Heart left ventricle (tissue), 16 donors: ENCODE measurements around the gene KCND3. TPM values are rescaled to one million over a fixed set of nuclear protein-coding genes. Genes with fewer than 3 reads are reported as not detected.

Source experiments
- ATAC-seq, 4 donors: fragments of 200-7000 bp; cut with Tn5 transposase; one replicate each; pipeline ENCODE4 v1.9.1; 2020 to 2022; ENCODE audit warnings: moderate library complexity in 4 of 4, mild to moderate bottlenecking in 3 of 4, moderate number of reproducible peaks in 1 of 4
- DNase-seq, 5 donors: peaks; one replicate each; pipeline ENCODE4 v3.0.0-alpha.2; 2020
- H3K27ac ChIP-seq, 12 donors: fragments of 200-600 bp; sonication (generic) in 4 of 12; one replicate each; pipeline versions ENCODE4 v1.5.0 to v1.8.0; 2016 to 2022; ENCODE audit warnings: mild to moderate bottlenecking in 2 of 12
- H3K27me3 ChIP-seq, 9 donors: fragments of 200-600 bp; sonication (generic) in 2 of 9; one replicate each; pipeline versions ENCODE4 v1.5.1 to v1.8.0; 2016 to 2022; ENCODE audit warnings: mild to moderate bottlenecking in 3 of 9
- H3K36me3 ChIP-seq, 9 donors: fragments of 200-600 bp; sonication (generic) in 2 of 9; one replicate each; pipeline versions ENCODE4 v1.5.0 to v1.8.0; 2018 to 2022; ENCODE audit warnings: mild to moderate bottlenecking in 2 of 9
- H3K4me1 ChIP-seq, 12 donors: fragments of 200-600 bp; sonication (generic) in 4 of 12; one replicate each; pipeline versions ENCODE4 v1.5.0 to v1.8.0; 2016 to 2022; ENCODE audit warnings: mild to moderate bottlenecking in 3 of 12
- H3K4me3 ChIP-seq, 12 donors: fragments of 200-600 bp; sonication (generic) in 4 of 12; one replicate each; pipeline versions ENCODE4 v1.5.0 to v1.8.0; 2017 to 2022; ENCODE audit warnings: mild to moderate bottlenecking in 9 of 12, moderate library complexity in 4 of 12
- H3K9me3 ChIP-seq, 12 donors: fragments of 200-600 bp; sonication (generic) in 4 of 12; one replicate each; pipeline versions ENCODE4 v1.5.0 to v1.8.0; 2016 to 2022; ENCODE audit warnings: mild to moderate bottlenecking in 1 of 12
- POLR2A ChIP-seq, 2 donors: fragments of 450-650 bp; IDR thresholded peaks; one replicate each; pipeline ENCODE4 v1.6.1; 2017; ENCODE audit warnings: antibody characterized with exemption in 2 of 2, mild to moderate bottlenecking in 2 of 2, moderate library complexity in 2 of 2
- WGBS, 4 donors: extraction: QIAGEN DNeasy Blood & Tissue Kit in 2 of 4; methylation state at CpG; one replicate each; pipeline versions ENCODE4 v1.1.5 to v1.1.7; 2013 to 2018; 5-methylcytosine and 5-hydroxymethylcytosine counted together
- intact Hi-C, 10 donors: fragments of 100-400 bp; cut with DNase I; formaldehyde crosslinking; loops; one replicate each; pipeline versions ENCODE4 v1.11.1 to v1.14.2; 2022
- polyA plus RNA-seq, 2 donors: library from polyadenylated mRNA; stranded (reverse); fragments of 200-250 nt; gene quantifications; one replicate each; pipeline ENCODE4 v1.2.3, GENCODE V29; 2013
- total RNA-seq, 9 donors: library from RNA; depleted of rRNA in 2 of 9; stranded (reverse); fragments of >200 nt in 2 of 9; fragmentation: NEBNext Ultra II Directional in 3 of 9; extraction: Animal tissue kit (Norgen Biotek cat#: 25700) in 3 of 9; gene quantifications; one replicate each; pipeline versions ENCODE4 v1.1.0 to v1.2.4, GENCODE V29; 2016 to 2023
- TF ChIP-seq, protein P1 (sequence below), 12 donors: fragments of 200-600 bp; sonication (generic) in 4 of 12; IDR thresholded peaks; one replicate each; pipeline versions ENCODE4 v1.5.0 to v1.8.0; 2018 to 2022; ENCODE audit warnings: antibody characterized with exemption in 12 of 12, mild to moderate bottlenecking in 5 of 12
- donor health status: ischemic (EF 13 %, LVEDD 7.1; RV severe dilation, severe dysfunction).
- donor health status: healthy with polysubstance abuse.
- donor health status: DM: no; HTN: yes; CAD: no.
- donor health status: DM: no; HTN: no; CAD: no.
- donor health status: ischemic (EF 25% LVEDD 6.9; RV normal size, moderate dysfunction).
- donor health status: ischemic (EF 25% LVEDD 5.7; RV mildly dilated, moderate dysfunction).
- donor health status: healthy.
- donor health status: DM: yes; HTN: yes; CAD: no.
- donor health status: ischemic (EF 35%, LVEDD 5.7; RV mildly dilated, moderate dysfunction).
- donor health status: nonischemic (EF 11% LVEDD 7.7; RV severe dilation, severe dysfunction).
- donor health status: DM: yes; HTN: yes; CAD: no.
- donor health status: PGD.
- donor health status: ischemic (EF 29% LVEDD 5.4; RV normal size, mild dysfunction).
- donor health status: nonischemic (EF 23%, LVEDD 6.1; RV moderate dilation, normal function).

Gene KCND3
- total and polyA plus RNA-seq, 11 donors, result 7.2 to 23.0 (median 15.3) TPM

DNA sequence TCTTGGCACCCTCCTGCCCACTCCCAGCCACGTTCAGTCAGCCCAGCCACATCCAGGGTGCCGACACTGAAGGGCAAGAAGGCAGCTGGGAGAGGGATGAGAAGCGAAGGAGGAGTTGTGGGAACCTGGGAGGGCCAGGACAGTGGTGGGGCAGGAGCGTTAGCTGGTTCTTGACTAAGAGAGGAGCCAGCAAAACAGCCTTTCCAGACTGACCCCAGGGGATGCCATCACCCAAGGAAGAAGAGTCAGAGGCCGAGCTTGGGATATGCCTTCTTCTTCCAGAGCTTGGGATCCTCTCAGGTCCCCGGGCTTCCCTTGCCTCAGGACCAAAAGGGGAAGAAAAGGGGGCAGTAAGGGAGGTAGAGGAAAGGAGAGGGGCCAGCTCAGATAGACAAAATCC is 257.5 kb downstream of the KCND3 start:
- WGBS, 4 donors, result 75 to 82% (median 76%) methylated on average over 6 of the region's 6 CpGs
- H3K9me3 ChIP-seq, result no peaks in the 10 kb centered on the region
- intact Hi-C loops, result no loop called here
- no peak for TF ChIP-seq POLR2A (IDR thresholded peaks at IDR 0.05)
- TF ChIP-seq, protein P1, sequence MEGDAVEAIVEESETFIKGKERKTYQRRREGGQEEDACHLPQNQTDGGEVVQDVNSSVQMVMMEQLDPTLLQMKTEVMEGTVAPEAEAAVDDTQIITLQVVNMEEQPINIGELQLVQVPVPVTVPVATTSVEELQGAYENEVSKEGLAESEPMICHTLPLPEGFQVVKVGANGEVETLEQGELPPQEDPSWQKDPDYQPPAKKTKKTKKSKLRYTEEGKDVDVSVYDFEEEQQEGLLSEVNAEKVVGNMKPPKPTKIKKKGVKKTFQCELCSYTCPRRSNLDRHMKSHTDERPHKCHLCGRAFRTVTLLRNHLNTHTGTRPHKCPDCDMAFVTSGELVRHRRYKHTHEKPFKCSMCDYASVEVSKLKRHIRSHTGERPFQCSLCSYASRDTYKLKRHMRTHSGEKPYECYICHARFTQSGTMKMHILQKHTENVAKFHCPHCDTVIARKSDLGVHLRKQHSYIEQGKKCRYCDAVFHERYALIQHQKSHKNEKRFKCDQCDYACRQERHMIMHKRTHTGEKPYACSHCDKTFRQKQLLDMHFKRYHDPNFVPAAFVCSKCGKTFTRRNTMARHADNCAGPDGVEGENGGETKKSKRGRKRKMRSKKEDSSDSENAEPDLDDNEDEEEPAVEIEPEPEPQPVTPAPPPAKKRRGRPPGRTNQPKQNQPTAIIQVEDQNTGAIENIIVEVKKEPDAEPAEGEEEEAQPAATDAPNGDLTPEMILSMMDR (IDR thresholded peaks at IDR 0.05), result no peak
- DNase-seq (peak in 1 of 5 donors; percentile 5), ATAC-seq (no peak)
- no peak overlapping the region for H3K4me3 ChIP-seq
- H3K27me3 ChIP-seq, result no peaks in the 10 kb centered on the region
- peak overlapping the region in 7 of 12 donors; percentile 5 to 89 (median 32) for H3K27ac ChIP-seq
- H3K36me3 ChIP-seq, result peaks cover 0 to 15% (median 10%) of the 10 kb centered on the region in 9 donors
- peaks cover 23 to 99% (median 79%) of the 10 kb centered on the region in 12 donors for H3K4me1 ChIP-seq

DNA sequence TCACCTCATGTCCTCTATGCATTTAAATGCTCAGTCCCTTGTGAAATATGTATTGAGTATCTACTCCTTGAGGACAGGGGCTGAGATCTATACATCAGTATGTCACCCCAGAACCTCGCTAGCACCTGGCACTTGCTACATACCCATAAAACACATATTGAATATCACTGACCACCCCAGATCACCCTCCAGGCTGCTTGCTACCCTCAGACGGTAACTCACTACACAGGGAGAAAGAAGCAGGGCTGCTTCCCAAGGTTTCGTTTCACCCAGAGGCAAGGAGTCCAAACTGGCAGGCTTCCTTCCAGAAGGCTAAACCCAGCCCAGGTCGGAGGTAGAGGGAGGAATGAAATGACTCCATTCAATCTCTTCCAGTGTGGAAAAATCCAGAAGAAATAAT is 258.8 kb downstream of the KCND3 start:
- 54 to 81% (median 67%) methylated on average over 4 of the region's 4 CpGs for WGBS, 4 donors
- Histone ChIP-seq H3K27me3 (no peaks in the 10 kb centered on the region), H3K4me1 (peaks cover 14 to 99% (median 68%) of the 10 kb centered on the region in 12 donors), H3K27ac (peak overlapping the region in 9 of 12 donors; percentile 60 to 89 (median 81)), H3K36me3 (peaks cover 0 to 20% (median 15%) of the 10 kb centered on the region in 9 donors), H3K9me3 (no peaks in the 10 kb centered on the region), H3K4me3 (no peak overlapping the region)
- no peak for ATAC-seq
- TF ChIP-seq POLR2A (IDR thresholded peaks at IDR 0.05), result no peak
- TF ChIP-seq, protein P1 (IDR thresholded peaks at IDR 0.05), result no peak
- intact Hi-C loops, result no loop called here
- DNase-seq, result peak in 1 of 5 donors; percentile 2

DNA sequence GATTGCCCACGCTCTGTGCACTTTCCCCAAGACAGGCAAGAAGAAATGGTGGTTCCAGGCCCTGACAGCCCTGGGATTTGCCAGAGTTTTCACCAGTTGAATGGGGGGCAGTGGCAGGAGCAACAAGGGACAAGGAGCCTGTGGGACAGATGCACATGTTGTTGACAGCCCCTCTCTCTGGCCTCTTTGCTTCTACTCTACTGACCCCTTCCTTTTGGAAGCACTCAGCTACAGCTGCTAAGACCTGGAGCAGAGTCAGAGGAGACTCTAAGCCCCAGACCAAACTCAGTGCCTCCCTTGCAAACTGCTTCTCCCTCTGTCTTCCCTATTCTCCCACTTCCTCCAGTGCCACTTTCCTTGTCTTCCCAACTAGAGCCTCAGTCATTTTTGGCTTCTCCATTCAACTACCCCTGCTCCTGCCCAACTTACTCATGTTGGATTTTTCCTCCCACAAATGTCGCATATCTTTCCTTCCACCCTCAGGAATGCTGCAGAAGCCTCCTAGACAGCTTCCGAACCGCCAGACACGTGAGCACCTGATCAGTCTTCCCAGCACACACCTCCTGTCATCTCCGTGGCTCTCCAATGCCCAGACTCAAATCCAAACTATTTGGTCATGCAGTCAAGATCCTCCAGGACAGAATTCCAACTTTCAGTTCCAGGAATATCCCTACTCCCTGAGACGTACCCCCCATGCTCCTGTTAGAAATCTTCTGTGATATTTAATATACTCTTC is 259.4 kb downstream of the KCND3 start:
- no peak for ATAC-seq
- WGBS, 4 donors, result 48 to 62% (median 57%) methylated on average over 7 of the region's 7 CpGs
- peaks cover 0 to 20% (median 13%) of the 10 kb centered on the region in 9 donors for H3K36me3 ChIP-seq
- peak overlapping the region; percentile 49 to 89 (median 76) for H3K27ac ChIP-seq
- H3K27me3 ChIP-seq, result no peaks in the 10 kb centered on the region
- TF ChIP-seq POLR2A (IDR thresholded peaks at IDR 0.05), result no peak
- TF ChIP-seq, protein P1 (IDR thresholded peaks at IDR 0.05), result no peak
- intact Hi-C loops, result no loop called here
- no peak overlapping the region for H3K4me3 ChIP-seq
- DNase-seq, result peak in 1 of 5 donors; percentile 1
- H3K9me3 ChIP-seq, result no peaks in the 10 kb centered on the region
- H3K4me1 ChIP-seq, result peaks cover 11 to 99% (median 67%) of the 10 kb centered on the region in 12 donors

DNA sequence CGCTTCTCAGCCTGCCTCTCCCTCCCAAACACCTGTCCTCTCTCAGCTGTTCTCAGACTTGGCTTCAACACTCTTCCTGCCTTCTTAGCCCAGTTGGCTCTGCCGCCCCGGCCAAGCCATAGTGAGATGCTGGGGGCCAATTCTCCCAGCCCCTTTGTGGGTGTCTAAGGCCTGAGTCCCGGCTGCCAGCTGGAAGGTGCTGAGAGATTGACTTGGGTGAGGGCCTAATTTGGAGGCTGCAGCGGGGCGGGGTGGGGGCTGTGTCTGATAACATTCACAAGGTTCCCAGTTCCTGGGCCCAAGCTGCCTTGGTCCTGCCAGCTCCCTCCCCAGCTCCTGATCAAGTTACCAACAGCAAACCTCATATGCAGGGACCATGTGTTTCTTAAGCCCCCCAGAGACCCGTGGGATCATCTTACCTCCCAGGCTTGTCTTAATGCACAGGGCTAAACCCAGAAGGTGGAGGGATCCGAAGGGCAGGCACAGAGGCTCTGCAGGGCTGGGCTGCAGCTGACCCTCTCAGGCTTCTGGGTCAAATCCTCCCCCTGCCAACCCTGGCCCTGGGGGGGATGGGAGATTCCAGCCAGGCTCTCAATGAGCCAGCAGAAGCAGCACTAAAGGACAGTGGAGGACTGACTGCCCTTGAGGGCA is 260.1 kb downstream of the KCND3 start:
- intact Hi-C loops, result no loop called here
- Histone ChIP-seq H3K27me3 (no peaks in the 10 kb centered on the region), H3K9me3 (no peaks in the 10 kb centered on the region), H3K36me3 (peaks cover 0 to 17% (median 10%) of the 10 kb centered on the region in 9 donors), H3K27ac (peak overlapping the region; percentile 49 to 89 (median 76)), H3K4me3 (no peak overlapping the region), H3K4me1 (peaks cover 12 to 99% (median 64%) of the 10 kb centered on the region in 12 donors)
- TF ChIP-seq, protein P1 (IDR thresholded peaks at IDR 0.05), result no peak
- no peak for TF ChIP-seq POLR2A (IDR thresholded peaks at IDR 0.05)
- ATAC-seq, result peak; percentile 29 to 71 (median 46)
- 25 to 45% (median 33%) methylated on average over 7 to 8 of the region's 8 CpGs for WGBS, 4 donors
- peak; percentile 52 to 86 (median 76) for DNase-seq
